ENCODE measurements around the gene HNF1B. TPM values are rescaled to one million over a fixed set of nuclear protein-coding genes. Genes with fewer than 3 reads are reported as not detected.
"Not testable (repeated sequence)": the region's sequence is repeated elsewhere in the genome, so short reads cannot be mapped to it uniquely, and the experiment has no call there.

HNF1B gene
- total RNA-seq, 1 donor from 2014 or later: 0.13 TPM

DNA sequence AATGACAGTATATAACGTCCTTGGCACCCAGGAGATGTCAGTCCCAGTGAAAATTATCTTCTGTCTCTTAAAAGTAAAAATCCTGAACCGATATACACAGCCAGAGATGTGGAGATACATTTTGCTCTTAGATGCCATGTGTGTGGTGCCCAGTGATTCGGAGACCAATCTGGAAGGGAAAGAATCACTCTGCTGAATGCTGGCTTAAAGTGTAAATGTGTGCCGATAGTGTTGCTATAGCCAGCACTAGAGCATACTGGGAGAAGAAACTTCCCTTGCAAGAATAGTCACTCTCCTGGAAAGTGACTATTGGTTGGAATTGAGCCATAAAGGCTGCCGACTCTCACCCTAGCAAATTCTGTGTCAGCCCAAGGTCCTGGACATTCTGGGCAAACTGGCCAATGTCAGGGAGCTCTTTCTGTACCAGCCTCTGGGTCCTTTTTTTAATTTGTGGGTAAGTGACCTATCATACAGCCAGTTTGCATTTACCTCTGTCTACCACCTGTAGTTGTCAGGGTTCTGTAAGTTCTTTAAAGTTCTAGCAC is 44.2 kb upstream of the HNF1B start:
- TF ChIP-seq, protein P1, sequence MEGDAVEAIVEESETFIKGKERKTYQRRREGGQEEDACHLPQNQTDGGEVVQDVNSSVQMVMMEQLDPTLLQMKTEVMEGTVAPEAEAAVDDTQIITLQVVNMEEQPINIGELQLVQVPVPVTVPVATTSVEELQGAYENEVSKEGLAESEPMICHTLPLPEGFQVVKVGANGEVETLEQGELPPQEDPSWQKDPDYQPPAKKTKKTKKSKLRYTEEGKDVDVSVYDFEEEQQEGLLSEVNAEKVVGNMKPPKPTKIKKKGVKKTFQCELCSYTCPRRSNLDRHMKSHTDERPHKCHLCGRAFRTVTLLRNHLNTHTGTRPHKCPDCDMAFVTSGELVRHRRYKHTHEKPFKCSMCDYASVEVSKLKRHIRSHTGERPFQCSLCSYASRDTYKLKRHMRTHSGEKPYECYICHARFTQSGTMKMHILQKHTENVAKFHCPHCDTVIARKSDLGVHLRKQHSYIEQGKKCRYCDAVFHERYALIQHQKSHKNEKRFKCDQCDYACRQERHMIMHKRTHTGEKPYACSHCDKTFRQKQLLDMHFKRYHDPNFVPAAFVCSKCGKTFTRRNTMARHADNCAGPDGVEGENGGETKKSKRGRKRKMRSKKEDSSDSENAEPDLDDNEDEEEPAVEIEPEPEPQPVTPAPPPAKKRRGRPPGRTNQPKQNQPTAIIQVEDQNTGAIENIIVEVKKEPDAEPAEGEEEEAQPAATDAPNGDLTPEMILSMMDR (IDR thresholded peaks at IDR 0.05; ENCODE audit: unreplicated experiment): no peak
- Mint-ChIP-seq H3K9me3 (ENCODE audit: unreplicated experiment) (no peaks in the 10 kb centered on the region), H3K27ac (ENCODE audit: unreplicated experiment) (no peak overlapping the region), H3K4me3 (ENCODE audit: unreplicated experiment) (no peak overlapping the region), H3K27me3 (ENCODE audit: unreplicated experiment) (no peaks in the 10 kb centered on the region), H3K36me3 (ENCODE audit: low read depth, unreplicated experiment) (no peaks in the 10 kb centered on the region), H3K4me1 (ENCODE audit: unreplicated experiment) (no peaks in the 10 kb centered on the region)
- DNase-seq (ENCODE audit: low spot score): no peak

- Mint-ChIP-seq H3K4me1 (ENCODE audit: unreplicated experiment) (no peaks in the 10 kb centered on the region), H3K36me3 (ENCODE audit: low read depth, unreplicated experiment) (no peaks in the 10 kb centered on the region), H3K27me3 (ENCODE audit: unreplicated experiment) (no peaks in the 10 kb centered on the region), H3K9me3 (ENCODE audit: unreplicated experiment) (no peaks in the 10 kb centered on the region), H3K4me3 (ENCODE audit: unreplicated experiment) (no peak overlapping the region), H3K27ac (ENCODE audit: unreplicated experiment) (no peak overlapping the region)
- no peak for DNase-seq (ENCODE audit: low spot score)
- TF ChIP-seq, protein P1 (IDR thresholded peaks at IDR 0.05; ENCODE audit: unreplicated experiment): no peak
Observed at GRCh38 chr17:37788526-37788925, 43.7 kb upstream of the HNF1B start.

DNA sequence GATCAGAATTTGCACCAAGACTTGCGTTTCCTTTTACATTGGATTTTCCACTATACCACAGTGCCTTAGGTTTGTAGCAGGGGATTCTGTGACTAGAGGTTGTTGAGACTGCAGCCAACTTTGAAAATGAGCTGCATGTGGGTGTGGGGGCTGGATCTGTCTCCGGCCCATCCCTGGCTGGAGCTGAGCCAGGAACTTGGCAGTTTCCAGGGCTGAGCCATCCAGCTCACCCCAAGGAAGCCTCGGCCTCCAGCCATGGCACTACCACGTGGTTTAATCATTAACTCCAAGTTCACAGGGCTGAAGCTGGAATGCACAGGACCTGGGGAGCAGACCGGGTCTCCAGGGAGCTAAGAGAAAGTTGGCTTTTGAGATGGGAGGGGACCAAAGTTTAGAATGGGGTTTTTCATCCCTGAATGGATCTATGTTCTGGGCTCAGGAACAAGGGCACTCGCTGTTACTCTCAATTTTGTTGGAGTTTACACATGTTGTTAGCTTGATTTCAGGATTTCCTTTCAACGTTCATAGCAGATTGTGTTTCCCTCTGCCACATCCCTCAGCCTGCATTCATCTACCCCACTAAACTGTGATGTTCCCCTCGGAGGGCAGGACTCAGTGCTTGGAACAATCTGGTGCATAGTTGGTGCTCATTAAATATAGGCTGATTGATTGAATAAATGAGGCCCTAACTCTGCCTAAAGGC is 42.3 kb upstream of the HNF1B start:
- no peaks in the 10 kb centered on the region for H3K4me1 Mint-ChIP-seq (ENCODE audit: unreplicated experiment)
- no peaks in the 10 kb centered on the region for H3K36me3 Mint-ChIP-seq (ENCODE audit: low read depth, unreplicated experiment)
- H3K4me3 Mint-ChIP-seq (ENCODE audit: unreplicated experiment): no peak overlapping the region
- TF ChIP-seq, protein P1 (IDR thresholded peaks at IDR 0.05; ENCODE audit: unreplicated experiment): no peak
- no peak for DNase-seq (ENCODE audit: low spot score)
- no peaks in the 10 kb centered on the region for H3K9me3 Mint-ChIP-seq (ENCODE audit: unreplicated experiment)
- no peak overlapping the region for H3K27ac Mint-ChIP-seq (ENCODE audit: unreplicated experiment)
- H3K27me3 Mint-ChIP-seq (ENCODE audit: unreplicated experiment): no peaks in the 10 kb centered on the region

DNA sequence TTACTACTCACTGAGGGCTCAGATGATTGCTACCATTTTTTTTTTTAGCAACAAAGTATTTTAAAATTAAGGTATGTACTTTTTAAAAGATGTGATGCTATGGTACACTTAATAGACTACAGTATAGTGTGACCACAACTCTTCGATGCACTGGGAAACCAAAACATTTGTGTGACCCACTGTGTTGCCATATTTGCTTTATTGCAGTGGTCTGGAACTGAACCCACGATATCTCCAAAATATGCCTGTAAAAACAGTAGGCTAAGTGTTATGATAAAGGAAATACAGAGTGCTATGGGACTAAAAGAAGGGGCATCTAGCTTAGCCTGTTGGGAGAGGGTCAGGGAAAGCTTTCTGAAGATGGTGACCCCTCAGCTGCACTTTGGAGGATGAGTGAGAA is 41.6 kb upstream of the HNF1B start:
- H3K4me1 Mint-ChIP-seq (ENCODE audit: unreplicated experiment): no peaks in the 10 kb centered on the region
- no peaks in the 10 kb centered on the region for H3K36me3 Mint-ChIP-seq (ENCODE audit: low read depth, unreplicated experiment)
- TF ChIP-seq, protein P1 (IDR thresholded peaks at IDR 0.05; ENCODE audit: unreplicated experiment): no peak
- no peaks in the 10 kb centered on the region for H3K9me3 Mint-ChIP-seq (ENCODE audit: unreplicated experiment)
- H3K4me3 Mint-ChIP-seq (ENCODE audit: unreplicated experiment): no peak overlapping the region
- no peak overlapping the region for H3K27ac Mint-ChIP-seq (ENCODE audit: unreplicated experiment)
- no peaks in the 10 kb centered on the region for H3K27me3 Mint-ChIP-seq (ENCODE audit: unreplicated experiment)
- no peak for DNase-seq (ENCODE audit: low spot score)

DNA sequence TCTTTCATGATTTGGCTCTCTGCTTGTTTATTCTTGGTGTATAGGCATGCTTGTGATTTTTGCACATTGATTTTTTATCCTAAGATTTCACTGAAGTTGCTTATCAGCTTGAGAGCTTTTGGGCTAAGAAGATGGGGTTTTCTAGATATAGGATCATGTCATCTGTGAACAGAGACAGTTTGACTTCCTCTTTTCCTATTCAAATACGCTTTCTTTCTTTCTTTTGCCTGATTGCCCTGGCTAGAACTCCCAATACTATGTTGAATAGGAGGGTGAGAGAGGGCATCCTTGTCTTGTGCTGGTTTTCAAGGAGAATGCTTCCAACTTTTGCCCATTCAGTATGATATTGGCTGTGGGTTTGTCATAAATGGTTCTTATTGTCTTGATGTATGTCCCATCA is 37.6 kb upstream of the HNF1B start:
- not testable (repeated sequence) for H3K4me1 Mint-ChIP-seq (ENCODE audit: unreplicated experiment); H3K36me3 Mint-ChIP-seq (ENCODE audit: low read depth, unreplicated experiment); H3K4me3 Mint-ChIP-seq (ENCODE audit: unreplicated experiment); H3K27ac Mint-ChIP-seq (ENCODE audit: unreplicated experiment); H3K27me3 Mint-ChIP-seq (ENCODE audit: unreplicated experiment); H3K9me3 Mint-ChIP-seq (ENCODE audit: unreplicated experiment); DNase-seq (ENCODE audit: low spot score)

Measured in endothelial cell (in vitro differentiated cells).